Neural cell (in vitro differentiated cells): Measurements from ENCODE around the gene LZIC. TPM values are rescaled to one million over a fixed set of nuclear protein-coding genes. Genes with fewer than 3 reads are reported as not detected.

ENCODE experiments used
- H2AFZ ChIP-seq: fragments of 200-600, 300-800 bp; sonication (generic), shearing (Covaris generic); 2 replicates; pipeline ENCODE4 v1.6.0; 2014; ENCODE audit warnings: low read depth, mild to moderate bottlenecking, antibody characterized with exemption, low read length, moderate library complexity
- H3F3A ChIP-seq: fragments of 200-600 bp; shearing (Covaris generic); 2 replicates; pipeline ENCODE4 v1.6.1; 2016; ENCODE audit warnings: mild to moderate bottlenecking, moderate library complexity, mixed read lengths, antibody characterized with exemption, low read length; ENCODE audit not compliant: insufficient read depth, poor library complexity, severe bottlenecking
- H3K27ac ChIP-seq: fragments of 200-600, 300-800 bp; sonication (generic), shearing (Covaris generic); 2 replicates; pipeline ENCODE4 v1.5.1; 2014; ENCODE audit warnings: mild to moderate bottlenecking, low read length, moderate library complexity
- H3K27me3 ChIP-seq: fragments of 300-800, 200-600 bp; sonication (generic), shearing (Covaris generic); 2 replicates; pipeline ENCODE4 v1.6.0; 2014; ENCODE audit warnings: mild to moderate bottlenecking, low read depth, low read length, moderate library complexity; ENCODE audit not compliant: insufficient read depth
- H3K36me3 ChIP-seq: fragments of 300-800, 200-600 bp; sonication (generic), shearing (Covaris generic); 2 replicates; pipeline ENCODE4 v1.5.1; 2014; ENCODE audit warnings: mild to moderate bottlenecking, antibody characterized with exemption, low read length, moderate library complexity; ENCODE audit not compliant: insufficient read depth
- H3K4me2 ChIP-seq: fragments of 300-800, 200-600 bp; sonication (generic), shearing (Covaris generic); 2 replicates; pipeline ENCODE4 v1.6.0; 2014; ENCODE audit warnings: mild to moderate bottlenecking, low read length
- H3K4me3 ChIP-seq: fragments of 300-800, 200-600 bp; sonication (generic), shearing (Covaris generic); 2 replicates; pipeline ENCODE4 v1.5.1; 2014; ENCODE audit warnings: mild to moderate bottlenecking, low read length, moderate library complexity
- H3K79me2 ChIP-seq: fragments of 200-600 bp; shearing (Covaris generic); replicated peaks from 2 replicates; pipeline ENCODE4 v1.6.0; 2014; ENCODE audit warnings: mild to moderate bottlenecking, low read length, moderate library complexity; ENCODE audit not compliant: insufficient read depth
- H3K9ac ChIP-seq: fragments of 300-800, 200-600 bp; sonication (generic), shearing (Covaris generic); 2 replicates; pipeline ENCODE4 v1.6.1; 2016; ENCODE audit warnings: mild to moderate bottlenecking, low read length, mixed read lengths
- H3K9me2 ChIP-seq: fragments of 200-600 bp; shearing (Covaris generic); 2 replicates; pipeline ENCODE4 v1.6.1; 2016; ENCODE audit warnings: mild to moderate bottlenecking, low read length, mixed read lengths; ENCODE audit not compliant: insufficient read depth
- H3K9me3 ChIP-seq: fragments of 200-600, 300-800 bp; sonication (generic), shearing (Covaris generic); 2 replicates; pipeline ENCODE4 v1.6.1; 2016; ENCODE audit warnings: mild to moderate bottlenecking, mixed run types, low read length, moderate library complexity, mixed read lengths
- H4K20me1 ChIP-seq: fragments of 200-600 bp; shearing (Covaris generic); 2 replicates; pipeline ENCODE4 v1.6.1; 2016; ENCODE audit warnings: mild to moderate bottlenecking, mixed run types; ENCODE audit not compliant: insufficient read depth
- EP300 ChIP-seq: fragments of 450-650 bp; conservative IDR thresholded peaks from 2 replicates; pipeline ENCODE4 v1.6.1; 2014; ENCODE audit warnings: antibody characterized with exemption, mild to moderate bottlenecking, moderate library complexity; ENCODE audit not compliant: poor library complexity, severe bottlenecking
- EZH2 ChIP-seq: fragments of 200-600, 300-800 bp; shearing (Covaris generic), sonication (generic); IDR thresholded peaks from 2 replicates; pipeline ENCODE4 v1.6.1; 2014; ENCODE audit warnings: antibody characterized with exemption, low read length, borderline replicate concordance, mild to moderate bottlenecking; ENCODE audit not compliant: insufficient read depth, poor library complexity, severe bottlenecking
- MXI1 ChIP-seq: fragments of 450-650 bp; conservative IDR thresholded peaks from 2 replicates; pipeline ENCODE4 v1.6.1; 2014; ENCODE audit warnings: antibody characterized with exemption, mild to moderate bottlenecking; ENCODE audit not compliant: poor library complexity, severe bottlenecking
- POLR2AphosphoS5 ChIP-seq: IDR thresholded peaks from 2 replicates; pipeline ENCODE4 v1.6.1; 2012
- RAD21 ChIP-seq: fragments of 450-650 bp; conservative IDR thresholded peaks from 2 replicates; pipeline ENCODE4 v1.6.1; 2014; ENCODE audit warnings: antibody characterized with exemption, mild to moderate bottlenecking, moderate library complexity
- SMC3 ChIP-seq: fragments of 450-650 bp; conservative IDR thresholded peaks from 2 replicates; pipeline ENCODE4 v1.6.1; 2014; ENCODE audit warnings: antibody characterized with exemption, mild to moderate bottlenecking, moderate library complexity; ENCODE audit not compliant: poor library complexity
- TAF1 ChIP-seq: IDR thresholded peaks from 2 replicates; pipeline ENCODE4 v1.6.1; 2012; ENCODE audit warnings: low read depth
- polyA plus RNA-seq: library from polyadenylated mRNA; depleted of rRNA; stranded (reverse); fragments of >200 nt; gene quantifications from 2 replicates; pipeline ENCODE4 v1.2.3, GENCODE V29; 2014
- TF ChIP-seq, protein P1 (sequence below): IDR thresholded peaks from 2 replicates; pipeline ENCODE4 v1.6.1; 2012; ENCODE audit warnings: borderline replicate concordance
- TF ChIP-seq, protein P2 (sequence below): fragments of 450-650 bp; IDR thresholded peaks from 2 replicates; pipeline ENCODE4 v1.5.1; 2014; ENCODE audit warnings: antibody characterized with exemption, mild to moderate bottlenecking, moderate library complexity; ENCODE audit not compliant: poor library complexity, severe bottlenecking

The LZIC gene
- polyA plus RNA-seq, 1 donor from 2014 or later = 57.2 TPM

DNA sequence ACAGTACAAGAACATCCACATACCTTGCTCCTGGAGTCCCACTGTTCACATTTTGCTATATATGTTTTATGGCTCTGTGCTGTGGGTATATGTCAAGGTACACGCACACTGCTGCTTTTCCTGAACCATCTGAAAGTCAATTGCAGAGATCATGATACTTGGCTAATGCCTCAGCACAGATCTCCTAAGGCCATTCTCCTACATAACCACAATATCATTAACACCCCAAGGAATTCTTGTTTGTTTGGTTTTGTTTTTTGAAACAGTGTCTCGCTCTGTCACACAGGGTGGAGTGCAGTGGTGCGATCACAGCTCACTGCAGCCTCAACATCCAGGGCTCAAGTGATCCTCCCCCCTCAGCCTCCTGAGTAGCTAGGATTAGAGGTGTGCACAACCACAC is 49.1 kb downstream of the LZIC start:
- no peak overlapping the region for H3K4me2 ChIP-seq
- H2AFZ ChIP-seq = no peak overlapping the region
- H3K9ac ChIP-seq = no peak overlapping the region
- no peaks in the 10 kb centered on the region for H3K79me2 ChIP-seq
- no peaks in the 10 kb centered on the region for H3K9me3 ChIP-seq
- H4K20me1 ChIP-seq = no peaks in the 10 kb centered on the region
- H3K4me3 ChIP-seq = no peak overlapping the region
- no peak for TF ChIP-seq EP300
- H3K27ac ChIP-seq = no peak overlapping the region
- H3K36me3 ChIP-seq = no peaks in the 10 kb centered on the region
- H3K9me2 ChIP-seq = no peaks in the 10 kb centered on the region
- no peaks in the 10 kb centered on the region for H3K27me3 ChIP-seq
- no peaks in the 10 kb centered on the region for H3F3A ChIP-seq

DNA sequence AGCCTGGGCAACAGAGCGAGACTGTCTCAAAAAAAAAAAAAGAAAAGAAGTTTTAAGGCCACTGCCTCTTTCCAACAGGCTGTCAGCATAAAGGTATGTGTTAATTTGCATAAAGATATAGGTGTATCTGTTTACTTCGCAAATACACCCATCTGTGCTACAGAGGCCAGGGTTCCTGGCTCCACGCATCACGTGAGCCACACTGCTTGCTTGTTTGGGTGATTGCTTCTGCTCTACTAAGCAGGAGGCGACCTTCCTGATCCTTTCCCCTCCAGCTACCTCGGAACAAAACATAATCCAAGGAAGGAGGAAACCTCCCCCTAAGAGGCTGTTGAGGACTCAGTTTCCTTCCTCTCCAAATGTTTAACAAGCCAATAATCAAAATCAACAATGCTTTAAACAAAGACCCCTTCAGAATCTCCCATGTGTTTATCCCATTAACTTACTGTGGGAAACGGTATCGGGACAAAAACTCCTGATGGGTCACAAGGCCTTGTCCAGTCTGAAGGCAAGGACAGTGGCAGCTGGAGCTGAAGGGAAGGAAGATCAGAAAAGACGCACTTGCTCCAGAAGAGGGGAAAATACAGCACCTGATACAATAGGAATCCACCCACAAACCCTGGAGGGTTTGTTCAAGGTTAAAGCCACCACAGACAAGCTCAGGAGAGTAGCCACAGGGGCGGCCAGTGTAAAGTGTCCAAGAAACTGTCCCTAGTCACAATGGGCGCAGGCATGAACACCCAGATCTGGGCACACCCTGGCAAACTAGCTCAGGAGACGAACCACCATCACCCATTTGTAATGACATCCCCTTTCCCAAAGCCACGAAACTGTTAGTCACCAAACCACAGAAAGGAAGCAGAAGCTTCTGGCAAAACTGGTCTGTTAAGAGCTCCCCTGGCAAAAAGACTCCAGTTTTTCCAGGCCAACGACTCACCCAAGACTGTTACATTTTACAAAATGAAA is 50.3 kb downstream of the LZIC start:
- Histone ChIP-seq H3K4me3 (no peak overlapping the region), H4K20me1 (no peaks in the 10 kb centered on the region), H2AFZ (no peak overlapping the region), H3K4me2 (no peak overlapping the region), H3K9me2 (no peaks in the 10 kb centered on the region), H3K27me3 (no peaks in the 10 kb centered on the region), H3K27ac (no peak overlapping the region), H3K9ac (no peak overlapping the region), H3F3A (no peaks in the 10 kb centered on the region), H3K9me3 (no peaks in the 10 kb centered on the region), H3K36me3 (no peaks in the 10 kb centered on the region), H3K79me2 (no peaks in the 10 kb centered on the region)
- TF ChIP-seq EP300 (no peak), MXI1 (no peak), TAF1 (no peak), RAD21 (no peak), EZH2 (no peak), SMC3 (no peak), POLR2AphosphoS5 (no peak)
- TF ChIP-seq, protein P1, sequence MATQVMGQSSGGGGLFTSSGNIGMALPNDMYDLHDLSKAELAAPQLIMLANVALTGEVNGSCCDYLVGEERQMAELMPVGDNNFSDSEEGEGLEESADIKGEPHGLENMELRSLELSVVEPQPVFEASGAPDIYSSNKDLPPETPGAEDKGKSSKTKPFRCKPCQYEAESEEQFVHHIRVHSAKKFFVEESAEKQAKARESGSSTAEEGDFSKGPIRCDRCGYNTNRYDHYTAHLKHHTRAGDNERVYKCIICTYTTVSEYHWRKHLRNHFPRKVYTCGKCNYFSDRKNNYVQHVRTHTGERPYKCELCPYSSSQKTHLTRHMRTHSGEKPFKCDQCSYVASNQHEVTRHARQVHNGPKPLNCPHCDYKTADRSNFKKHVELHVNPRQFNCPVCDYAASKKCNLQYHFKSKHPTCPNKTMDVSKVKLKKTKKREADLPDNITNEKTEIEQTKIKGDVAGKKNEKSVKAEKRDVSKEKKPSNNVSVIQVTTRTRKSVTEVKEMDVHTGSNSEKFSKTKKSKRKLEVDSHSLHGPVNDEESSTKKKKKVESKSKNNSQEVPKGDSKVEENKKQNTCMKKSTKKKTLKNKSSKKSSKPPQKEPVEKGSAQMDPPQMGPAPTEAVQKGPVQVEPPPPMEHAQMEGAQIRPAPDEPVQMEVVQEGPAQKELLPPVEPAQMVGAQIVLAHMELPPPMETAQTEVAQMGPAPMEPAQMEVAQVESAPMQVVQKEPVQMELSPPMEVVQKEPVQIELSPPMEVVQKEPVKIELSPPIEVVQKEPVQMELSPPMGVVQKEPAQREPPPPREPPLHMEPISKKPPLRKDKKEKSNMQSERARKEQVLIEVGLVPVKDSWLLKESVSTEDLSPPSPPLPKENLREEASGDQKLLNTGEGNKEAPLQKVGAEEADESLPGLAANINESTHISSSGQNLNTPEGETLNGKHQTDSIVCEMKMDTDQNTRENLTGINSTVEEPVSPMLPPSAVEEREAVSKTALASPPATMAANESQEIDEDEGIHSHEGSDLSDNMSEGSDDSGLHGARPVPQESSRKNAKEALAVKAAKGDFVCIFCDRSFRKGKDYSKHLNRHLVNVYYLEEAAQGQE = no peak
- TF ChIP-seq, protein P2, sequence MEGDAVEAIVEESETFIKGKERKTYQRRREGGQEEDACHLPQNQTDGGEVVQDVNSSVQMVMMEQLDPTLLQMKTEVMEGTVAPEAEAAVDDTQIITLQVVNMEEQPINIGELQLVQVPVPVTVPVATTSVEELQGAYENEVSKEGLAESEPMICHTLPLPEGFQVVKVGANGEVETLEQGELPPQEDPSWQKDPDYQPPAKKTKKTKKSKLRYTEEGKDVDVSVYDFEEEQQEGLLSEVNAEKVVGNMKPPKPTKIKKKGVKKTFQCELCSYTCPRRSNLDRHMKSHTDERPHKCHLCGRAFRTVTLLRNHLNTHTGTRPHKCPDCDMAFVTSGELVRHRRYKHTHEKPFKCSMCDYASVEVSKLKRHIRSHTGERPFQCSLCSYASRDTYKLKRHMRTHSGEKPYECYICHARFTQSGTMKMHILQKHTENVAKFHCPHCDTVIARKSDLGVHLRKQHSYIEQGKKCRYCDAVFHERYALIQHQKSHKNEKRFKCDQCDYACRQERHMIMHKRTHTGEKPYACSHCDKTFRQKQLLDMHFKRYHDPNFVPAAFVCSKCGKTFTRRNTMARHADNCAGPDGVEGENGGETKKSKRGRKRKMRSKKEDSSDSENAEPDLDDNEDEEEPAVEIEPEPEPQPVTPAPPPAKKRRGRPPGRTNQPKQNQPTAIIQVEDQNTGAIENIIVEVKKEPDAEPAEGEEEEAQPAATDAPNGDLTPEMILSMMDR = no peak
